Activated CD8-positive, alpha-beta memory T cell treated with anti-CD3 and anti-CD28 coated beads for 1 hour (primary cell): ENCODE measurements around the gene RENBP.

Experiments used
- DNase-seq, 2 donors: peaks; one replicate each; pipeline ENCODE4 v3.0.0-alpha.2; 2020; ENCODE audit warnings: low read depth in 1 of 2; ENCODE audit errors: extremely low read depth in 1 of 2

Gene RENBP

DNA sequence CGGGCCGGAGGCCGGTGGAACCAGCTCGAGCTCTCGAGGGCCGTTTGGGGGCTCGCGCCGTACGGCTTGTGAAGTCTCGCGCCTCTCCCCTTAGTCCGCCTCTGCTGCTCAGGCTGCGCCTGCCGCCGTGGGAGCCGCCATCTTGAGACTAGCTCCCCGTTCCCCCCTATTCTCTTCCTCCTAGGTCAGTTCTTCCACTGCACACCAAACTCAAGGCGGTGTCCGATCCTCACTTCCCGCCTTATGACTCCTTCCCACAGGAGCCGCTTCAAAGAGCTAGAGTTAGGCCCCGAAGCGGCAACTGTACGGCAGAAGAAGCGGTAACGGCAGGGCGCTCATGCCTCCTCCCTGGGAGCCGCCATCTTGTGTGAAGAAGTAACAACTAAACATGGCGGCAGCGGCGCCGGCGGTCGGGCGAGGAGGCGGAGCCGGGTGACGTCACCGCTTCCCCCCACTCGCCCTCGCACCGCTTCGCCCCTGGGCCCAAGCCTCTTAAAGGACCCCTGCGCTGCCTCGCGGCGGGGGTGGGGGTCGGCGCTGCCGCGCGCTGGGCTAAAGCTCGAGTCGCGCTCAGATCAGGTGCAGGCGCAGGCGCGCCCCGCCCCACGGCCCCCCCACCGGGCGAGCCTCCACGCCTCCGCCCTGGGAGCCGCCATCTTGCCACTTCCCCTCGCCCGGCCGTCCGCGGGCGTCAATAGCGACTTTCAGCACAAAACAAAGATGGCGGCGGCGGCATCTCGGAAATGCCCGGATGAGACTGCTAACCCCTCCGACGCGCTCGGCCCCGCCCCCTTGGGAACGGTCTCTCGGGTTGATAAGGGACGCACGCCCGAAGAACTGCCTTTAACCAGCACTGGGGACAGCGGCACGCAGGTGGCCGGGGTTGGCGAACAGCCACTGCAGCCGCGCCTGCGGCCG lies 27.3 kb upstream of the RENBP start, which contains the start of gene HCFC1:
HCFC1 (minus strand) TSS at position 369 of the 918 bp plus-strand sequence. CDS start 978 bp downstream, outside the sequence.
- peak; percentile 77 to 92 for DNase-seq

DNA sequence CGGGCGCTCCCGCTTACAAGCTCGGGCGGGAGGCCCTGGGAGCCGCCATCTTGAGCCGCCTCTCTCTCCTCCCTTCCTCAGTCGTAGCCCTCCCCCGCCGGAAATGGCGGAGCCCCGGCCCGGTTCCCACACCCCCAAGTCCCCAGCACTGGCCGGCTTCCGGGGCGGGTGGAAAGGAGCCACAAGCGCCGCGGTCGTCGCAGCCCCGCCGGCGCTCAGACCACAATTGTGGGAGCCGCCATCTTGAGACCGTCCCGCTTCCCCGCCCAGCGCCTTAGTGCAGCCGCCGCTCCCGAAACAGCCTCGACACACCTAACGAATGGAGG lies 26.6 kb upstream of the RENBP start:
- peak; percentile 76 to 82 for DNase-seq

DNA sequence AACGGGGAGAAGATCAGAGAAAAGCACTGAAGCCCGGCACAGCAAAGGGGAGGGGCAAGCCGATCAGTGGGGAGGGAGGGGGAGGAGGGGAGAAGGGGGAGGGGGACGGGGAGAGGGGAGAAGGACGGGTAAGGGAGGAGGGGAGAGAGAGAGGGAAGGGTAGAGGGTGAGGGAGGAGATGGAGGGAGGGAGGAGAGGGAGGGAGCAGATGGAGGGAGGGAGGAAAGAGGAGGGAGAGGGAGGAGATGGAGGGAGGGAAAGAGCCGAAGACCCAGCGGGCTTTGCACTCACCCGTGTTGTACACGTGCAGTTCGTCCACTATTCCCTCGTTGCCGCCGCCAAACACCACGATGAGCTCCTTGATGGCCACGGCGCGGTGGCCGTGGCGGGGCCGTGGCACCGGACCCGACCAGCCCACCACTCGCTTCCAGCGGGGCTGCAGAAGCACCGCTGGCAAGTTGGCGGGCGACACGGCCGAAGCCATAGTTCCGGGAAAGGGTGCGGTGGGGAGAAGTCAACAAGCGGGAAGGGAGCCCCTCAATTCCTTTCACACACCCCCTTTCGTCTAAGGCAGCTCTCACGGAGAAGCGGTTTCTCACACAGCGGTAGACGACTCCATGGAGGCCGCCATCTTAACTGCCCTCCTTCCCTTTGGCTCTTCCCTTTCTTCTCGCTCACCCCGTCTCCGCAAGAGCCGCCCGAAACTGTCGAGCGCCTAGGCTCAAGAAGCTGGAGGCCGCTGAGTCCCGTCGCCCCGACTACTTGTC lies 26.1 kb upstream of the RENBP start:
- no peak for DNase-seq

DNA sequence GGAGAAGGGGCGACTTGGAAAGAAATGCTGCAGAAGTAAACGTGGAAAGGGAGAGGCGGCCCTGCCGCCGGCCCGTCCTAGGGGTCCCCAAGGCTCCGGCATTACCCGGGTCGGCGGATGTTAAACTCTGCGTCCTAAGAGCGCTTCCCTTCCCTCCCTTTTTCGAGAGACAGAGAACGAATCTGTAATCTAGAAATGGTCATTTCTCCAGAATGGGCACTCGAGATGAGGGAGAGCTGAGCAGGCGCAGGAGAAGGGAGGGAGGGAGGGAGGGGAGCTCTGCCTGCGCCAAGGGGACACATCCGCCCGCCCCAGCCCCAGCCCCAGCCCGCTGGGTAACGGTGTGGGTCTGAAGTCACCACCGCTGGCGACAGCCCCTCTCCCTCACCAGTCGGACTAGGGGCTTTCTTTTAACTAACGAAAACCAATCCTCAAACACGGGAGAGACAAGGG lies 25.5 kb upstream of the RENBP start:
- no peak for DNase-seq

DNA sequence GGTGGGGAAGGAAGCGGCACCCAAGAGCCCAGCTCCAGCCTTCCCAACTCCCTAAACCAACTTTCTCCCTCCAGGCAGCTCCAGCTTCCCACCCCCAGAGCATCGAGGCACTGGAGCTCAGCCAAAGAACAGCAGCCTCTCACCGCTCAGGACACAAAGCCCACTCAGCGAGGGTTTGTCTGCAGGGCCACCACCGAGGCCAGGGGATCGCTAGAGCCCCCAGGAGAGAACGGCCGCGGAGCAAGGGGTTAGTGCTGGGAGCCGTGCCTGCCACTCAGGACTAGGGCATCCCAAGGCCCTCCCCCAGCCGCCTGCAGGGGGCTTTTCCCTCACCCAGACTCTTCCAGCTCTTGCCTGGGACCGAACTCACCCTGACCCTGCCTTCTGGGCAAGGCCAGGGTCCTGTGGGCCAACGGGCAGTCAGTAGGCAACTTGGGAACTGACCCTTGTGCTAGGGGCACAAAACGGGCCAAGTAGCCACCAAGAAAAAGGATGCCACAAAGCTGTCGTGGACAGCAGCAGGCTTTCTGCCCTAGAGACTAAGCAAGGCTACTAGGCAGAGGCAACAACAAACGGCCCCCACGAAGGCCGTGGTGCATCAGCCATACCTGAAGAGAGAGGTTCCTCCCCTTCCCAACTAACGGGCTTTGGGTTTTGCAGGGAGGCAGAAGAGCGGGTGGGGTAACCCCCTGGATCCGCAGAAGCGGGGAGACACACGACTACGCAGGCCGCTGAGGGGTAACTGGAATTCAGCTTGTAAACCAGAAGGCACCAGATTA lies 24.9 kb upstream of the RENBP start:
- DNase-seq: no peak

DNA sequence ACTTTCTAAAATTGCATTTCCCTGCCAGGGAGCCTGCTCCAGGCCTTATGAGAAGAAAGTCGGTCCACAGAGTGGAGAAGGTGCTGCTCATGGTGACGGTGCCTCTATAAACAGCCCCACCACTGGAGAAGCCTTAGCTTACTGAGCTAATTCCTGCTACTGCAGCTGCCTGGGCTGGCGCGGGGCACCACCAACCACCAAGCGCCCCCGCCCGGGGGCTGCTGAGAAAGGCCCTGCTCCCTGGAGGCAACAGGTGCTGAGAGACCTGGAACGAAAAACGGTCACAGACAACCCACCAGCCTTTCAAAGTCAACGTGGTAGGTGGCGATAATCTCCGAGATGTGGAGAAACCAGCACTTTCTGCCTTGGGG lies 24.3 kb upstream of the RENBP start:
- no peak for DNase-seq

DNA sequence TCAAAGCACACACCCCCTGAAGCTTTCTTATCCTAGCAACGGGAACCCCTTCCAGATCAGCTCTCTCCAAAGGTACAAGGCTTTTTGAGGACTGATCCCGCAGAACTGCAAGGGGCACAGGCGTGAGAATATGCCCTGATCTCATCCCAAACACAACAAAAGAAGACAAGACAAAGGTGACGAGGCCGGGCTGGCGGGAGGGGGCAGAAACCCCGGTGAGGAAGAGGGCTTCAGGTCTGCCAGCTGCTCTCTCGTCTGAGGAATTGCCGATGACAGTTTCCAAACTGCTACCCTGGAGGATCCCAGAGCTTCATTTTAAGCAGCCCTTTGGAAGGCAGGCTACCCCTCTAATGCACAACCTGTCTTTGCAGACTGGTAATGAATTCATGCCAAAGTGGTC lies 23.8 kb upstream of the RENBP start:
- no peak for DNase-seq

DNA sequence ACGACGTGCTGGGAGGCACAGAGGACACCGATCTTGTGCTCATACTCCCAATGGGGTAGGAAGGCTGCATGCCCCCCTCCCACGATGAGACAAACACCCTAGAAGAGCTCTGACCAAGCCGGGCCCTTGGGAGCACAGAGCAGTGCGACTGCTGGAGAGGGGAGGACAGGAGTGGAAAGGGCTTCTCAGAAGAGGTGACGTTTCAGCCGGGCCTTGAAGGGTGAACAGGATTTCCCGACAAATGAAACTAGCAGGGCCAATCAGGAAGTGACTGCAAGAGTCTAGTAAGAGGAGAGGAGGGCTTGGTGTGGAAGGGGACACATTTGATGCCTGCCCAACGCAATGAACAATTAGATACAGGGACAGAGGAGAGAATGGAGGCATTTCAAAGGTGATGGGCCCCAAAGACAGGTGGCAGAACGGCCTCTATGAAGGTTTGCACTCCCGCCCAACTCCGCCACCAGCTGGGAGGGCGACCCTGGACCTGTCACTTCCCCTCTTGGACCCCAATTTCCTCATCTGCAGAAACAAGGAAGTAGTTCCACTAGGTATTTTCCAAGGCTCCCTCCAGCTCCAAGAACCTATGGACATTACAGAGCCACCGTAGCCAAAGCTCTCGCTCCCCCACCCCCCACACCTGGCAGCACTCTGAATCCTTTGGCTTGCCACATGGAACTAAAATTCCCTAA lies 23.2 kb upstream of the RENBP start:
- no peak for DNase-seq

DNA sequence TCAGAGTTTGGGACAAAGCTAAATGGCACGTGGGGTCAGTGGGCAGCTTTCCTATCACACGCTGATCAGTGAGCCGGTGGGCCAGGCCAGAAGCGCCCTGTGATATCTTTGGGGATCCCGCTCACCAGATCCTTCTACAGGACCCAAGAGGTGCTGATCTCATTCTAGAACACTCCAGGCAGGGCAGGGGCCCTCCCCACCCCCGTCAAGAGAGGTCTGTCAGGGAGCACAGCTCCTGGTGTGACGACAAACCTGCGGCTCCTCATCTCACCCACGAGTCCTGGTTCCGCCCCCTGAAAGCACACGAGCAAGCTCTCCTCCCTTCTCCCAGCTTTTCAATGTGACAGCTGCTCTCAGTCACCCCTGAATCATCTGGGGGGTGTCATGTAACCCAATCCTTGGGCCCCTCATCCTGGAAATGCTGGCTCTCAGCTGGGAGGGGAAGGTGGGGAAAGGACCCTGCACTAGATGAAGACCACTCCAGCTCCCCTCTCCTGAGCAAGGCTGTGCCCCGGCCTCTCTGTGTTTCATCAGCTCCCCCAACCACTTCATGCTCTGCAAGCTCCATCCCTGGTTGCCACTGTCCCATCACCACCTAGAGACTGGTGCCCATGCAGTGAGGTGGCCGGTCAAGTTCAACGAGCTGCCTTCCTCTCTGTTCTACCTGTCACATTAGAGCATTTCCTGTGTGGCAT lies 22.5 kb upstream of the RENBP start:
- no peak for DNase-seq

DNA sequence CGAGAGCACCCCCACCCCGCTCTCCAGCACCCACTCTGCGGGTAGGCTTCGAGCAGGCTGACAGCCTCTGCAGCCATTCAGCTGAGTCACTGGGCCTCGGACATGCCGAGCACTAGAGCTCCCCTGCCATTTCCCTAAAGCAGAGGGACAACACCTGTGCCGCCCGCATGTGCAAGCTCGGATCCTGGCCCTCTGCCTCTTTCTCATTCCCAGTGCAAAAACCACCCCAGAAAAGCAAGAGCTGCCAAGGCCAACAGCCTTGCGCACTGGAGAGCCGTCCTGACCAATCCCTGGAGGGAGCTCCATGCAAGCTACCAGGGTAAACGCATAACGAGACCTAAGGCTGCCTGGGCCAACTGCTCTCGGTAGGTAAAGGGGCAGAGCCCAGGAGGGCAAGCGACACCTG lies 21.8 kb upstream of the RENBP start:
- no peak for DNase-seq

DNA sequence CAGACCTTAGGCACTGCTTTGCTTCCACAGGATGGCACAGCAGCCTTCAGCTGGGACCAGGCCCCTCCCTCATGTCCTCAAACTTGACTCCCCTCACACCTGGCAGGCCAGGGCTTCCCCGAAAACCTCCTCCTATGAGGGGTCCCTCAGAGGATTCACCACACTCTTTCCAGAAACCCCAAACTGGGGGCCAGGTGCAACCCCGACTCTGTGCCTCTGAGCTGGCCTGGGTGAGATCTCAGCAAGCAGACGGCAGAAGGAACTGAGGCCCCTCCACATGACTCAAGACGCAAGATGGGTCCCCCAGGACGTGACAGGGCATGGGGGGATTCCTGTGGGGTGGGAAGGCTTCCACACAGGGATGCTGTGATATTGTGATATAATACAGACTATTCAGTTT lies 21.0 kb upstream of the RENBP start:
- no peak for DNase-seq

DNA sequence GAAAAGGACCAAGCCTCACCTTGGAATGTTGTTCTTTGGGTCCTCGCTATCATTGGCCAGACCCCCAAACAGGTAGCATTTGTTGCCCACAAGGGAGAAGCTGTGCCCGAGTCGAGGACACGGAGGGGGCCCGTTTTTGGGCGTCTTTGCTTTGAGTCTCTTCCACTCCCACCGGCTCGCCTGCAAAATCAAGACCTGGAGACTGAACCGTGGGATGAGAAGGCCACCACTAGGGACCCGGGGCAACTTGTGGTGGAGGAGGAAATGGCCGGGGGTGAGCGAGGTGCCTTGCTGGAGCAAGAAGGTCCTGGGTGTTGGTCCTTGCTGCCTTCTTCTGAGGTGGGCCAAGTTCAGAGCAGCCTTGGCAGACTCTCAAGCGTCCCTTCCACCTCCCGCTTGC lies 19.7 kb upstream of the RENBP start:
- DNase-seq: no peak

DNA sequence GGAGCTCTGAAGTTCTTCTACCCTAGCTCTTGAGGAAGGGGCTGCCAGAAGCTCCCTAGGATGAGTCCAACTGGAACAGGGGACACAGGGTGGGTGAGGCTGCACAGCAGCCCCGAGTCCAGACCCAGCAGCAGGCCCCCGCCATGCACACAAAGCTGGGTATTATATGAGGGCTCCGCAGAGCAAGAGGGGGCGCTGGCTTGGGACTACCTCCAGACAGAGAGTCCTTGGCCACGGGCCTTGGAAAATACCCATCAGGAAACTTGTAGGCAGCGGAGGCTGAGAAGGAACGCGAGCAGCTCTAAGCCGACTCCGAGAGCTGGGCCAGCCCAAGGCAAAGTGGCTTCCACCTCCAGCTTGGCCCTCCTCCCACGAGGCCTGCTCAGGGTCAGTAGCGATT lies 19.1 kb upstream of the RENBP start:
- DNase-seq: no peak

DNA sequence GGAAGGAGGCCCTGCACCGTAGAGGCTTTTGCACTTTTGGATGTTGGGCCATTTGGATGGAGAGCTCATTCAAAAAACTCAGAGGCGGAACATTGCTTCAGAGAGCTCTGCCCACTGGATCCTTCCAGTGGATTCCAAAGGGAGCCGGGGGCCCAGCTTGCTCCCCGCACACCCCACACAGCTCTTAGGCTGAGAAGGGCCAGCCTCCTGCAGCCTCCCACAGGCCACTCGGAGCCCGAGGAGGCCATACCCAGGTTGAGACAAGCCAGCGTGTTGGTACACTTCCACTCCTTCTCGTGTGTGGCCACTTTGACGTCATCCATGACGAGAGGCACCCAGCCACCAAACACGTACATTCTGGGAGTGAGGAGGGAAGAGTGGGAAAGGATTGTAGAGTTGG lies 16.8 kb upstream of the RENBP start:
- DNase-seq: no peak

DNA sequence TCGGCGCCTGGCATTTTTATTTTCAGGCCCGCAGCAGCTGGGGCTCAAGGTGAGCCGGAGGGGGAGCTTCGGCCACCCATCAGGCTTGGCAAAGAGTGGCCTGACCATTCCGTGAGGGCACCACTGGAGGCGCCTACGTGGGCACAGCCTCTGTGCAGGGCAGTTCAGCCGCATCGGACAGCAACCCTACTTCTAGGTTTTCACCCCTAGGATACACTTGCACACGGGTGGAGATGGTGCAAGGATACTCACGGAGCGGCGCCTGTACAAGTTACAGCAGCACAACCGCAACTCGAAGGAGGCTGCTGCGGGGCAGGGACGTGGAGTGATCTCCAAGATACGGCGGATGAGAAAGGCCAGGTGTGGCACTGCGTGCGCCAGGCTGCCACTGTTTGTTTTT lies 16.3 kb upstream of the RENBP start:
- no peak for DNase-seq

DNA sequence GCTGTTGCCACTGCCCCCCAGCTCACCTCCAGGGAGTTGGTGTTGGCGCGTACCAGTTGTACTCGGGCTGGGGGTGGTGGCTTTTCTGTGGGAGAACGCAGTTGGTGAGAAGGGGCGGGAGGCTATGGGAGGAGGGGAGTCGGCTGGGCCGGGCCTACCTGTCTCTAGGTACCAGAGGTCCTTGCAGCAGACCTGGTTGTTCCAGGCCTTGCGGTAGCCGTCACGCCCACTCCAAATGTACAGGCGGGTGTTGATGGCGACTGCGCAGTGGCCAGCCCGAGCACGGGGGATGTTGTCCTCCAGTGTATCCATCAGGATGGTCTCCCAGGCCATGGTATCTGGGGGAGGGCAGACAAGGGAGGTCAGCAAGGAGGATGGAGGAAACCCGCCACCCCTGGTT lies 15.6 kb upstream of the RENBP start:
- DNase-seq: no peak

DNA sequence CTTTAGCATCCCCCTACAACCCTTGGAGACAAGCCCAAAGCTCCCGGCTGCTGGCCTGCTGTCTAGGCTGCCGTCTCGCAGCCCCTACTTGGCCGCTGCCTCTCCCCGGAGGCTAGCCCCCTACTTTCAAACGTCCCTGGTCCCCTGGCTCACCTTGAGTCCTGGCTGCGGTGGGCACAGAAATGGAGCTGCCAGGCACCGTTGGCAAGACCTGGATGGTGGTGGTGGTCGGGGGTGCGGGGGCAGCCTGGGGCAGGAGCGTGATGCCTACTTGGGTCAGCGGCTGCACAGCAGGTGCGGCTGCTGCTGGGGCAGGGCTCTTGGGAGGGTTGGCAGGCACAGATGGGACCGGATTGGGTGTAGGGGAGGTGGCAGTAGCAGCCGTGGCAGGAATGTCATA lies 15.2 kb upstream of the RENBP start:
- no peak for DNase-seq

DNA sequence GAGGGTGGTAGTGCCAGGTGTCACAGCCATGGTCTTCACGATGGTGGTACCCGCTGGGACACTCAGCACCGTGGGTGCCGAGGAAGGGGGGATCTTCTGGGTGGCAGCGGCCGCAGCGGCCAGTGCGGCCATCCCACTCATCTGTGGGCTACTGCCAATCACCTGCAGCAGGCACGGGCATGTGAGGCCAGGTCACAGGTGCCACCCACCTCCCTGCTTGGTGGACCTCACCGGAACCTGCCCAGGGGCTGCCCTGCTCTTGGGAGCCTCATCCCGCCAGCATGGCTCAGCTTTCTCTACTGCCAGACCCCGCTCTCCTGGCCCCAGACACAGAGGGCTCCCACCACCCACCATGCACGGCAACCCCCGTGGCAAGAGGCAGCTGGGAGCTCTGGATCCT lies 14.2 kb upstream of the RENBP start:
- DNase-seq: no peak

DNA sequence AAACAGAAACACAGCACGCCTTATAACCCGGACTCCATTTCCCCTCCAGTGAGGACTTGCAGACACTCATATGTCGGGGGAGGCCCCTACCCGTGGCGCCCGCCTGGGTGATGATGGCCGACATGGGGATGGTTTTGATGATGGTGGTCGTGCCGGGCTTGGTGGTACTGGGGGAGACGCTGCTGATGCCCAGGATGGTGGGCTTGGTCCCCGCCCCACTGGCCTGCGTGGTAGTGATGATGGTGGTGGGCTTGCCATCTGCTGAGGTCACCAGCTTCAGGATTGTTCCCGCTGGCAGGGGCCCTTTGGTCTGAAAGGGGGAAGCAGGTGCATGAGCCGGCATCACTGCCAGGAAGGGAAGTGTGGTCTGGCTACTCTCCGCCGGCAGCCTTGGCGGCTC lies 12.8 kb upstream of the RENBP start:
- DNase-seq: no peak
